Urothelium cell line (cell line): ENCODE data around the gene SLC4A5.

ENCODE experiments used
- DNase-seq: peaks from one replicate; pipeline ENCODE4 v3.0.0; 2011; ENCODE audit warnings: low spot score, mixed read lengths
- FAIRE-seq: peaks from 2 replicates; lab custom pipeline; 2011; peaks lifted over from hg19 to GRCh38; lab: Jason Lieb, UNC

Gene SLC4A5

GRCh38 chr2:74178211-74179062 is 164.8 kb downstream of the SLC4A5 start, which contains the start of gene MOB1A:
Gene MOB1A (minus strand): TSS chr2:74178879. CDS start chr2:74178674, 205 bp downstream.
- peak; percentile 92 for FAIRE-seq
- DNase-seq = peak; percentile 100

DNA sequence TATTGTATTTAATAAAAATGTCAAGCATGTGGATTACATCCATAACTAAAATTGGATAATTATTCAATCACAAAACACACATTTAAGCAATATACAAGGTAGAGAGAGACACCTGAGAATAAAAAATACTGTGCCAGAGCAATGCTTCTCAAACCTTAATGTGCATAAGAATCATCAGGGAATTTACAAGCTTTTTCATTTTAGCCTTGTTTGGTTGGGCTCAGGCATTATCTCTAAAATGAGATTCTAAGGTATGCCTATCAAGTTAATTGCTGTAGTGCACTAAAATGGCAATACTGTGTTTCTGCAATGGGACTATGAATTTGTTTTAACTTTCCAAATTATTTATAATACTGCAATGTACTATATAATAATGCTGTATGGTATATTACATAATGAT is 165.5 kb downstream of the SLC4A5 start:
- DNase-seq (no peak), FAIRE-seq (no peak)

DNA sequence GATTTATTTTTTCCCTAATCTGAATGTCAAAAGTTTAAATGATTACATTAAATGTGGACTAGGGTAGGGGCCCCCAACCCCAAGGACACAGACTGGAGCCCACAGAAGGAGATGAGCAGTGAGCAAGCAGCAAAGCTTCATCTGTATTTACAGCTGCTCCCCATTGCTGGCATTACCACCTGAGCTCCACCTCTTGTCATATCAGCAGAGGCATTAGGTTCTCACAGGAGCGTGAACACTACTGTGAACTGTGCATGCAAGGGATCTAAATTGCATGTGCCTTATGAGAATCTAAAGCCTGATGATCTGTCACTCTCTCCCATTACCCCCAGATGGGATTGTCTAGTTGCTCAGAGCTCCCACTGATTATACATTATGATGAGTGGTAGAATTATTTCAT is 168.3 kb downstream of the SLC4A5 start:
- FAIRE-seq (no peak), DNase-seq (no peak)

DNA sequence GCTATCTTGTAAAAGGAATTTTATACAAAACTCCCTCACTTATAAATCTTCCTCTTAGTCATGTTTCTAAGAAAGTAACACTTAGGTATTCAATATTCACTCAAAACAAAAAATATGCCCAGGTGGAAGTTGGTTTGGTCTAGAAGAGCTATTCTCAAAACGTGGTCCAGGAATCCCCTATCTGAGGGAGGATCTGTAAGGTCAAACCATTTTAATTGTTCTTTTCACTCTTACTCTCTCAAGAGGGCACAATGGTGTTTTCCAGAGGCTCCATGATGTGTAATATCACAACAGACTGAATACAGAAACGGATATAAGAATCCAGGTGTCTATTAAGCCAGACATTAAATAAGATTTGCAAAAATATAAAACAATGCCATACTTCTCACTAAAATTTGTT is 174.5 kb downstream of the SLC4A5 start:
- DNase-seq = no peak
- FAIRE-seq = no peak
